Measurements from ENCODE around the gene MTCH1. TPM values are rescaled to one million over a fixed set of nuclear protein-coding genes. Genes with fewer than 3 reads are reported as not detected.

Gene MTCH1
- polyA plus RNA-seq (2012; ENCODE audit: insufficient read depth, insufficient read length, low read depth), result 205 TPM

- 0 out of 2 replicates have a peak, but pooled peaks cover 2% of the 10 kb centered on the region for H3K36me3 ChIP-seq
- no peaks in the 10 kb centered on the region for H3K27me3 ChIP-seq
- DNase-seq, result peak; percentile 92
- no peak for TF ChIP-seq CTCF (IDR thresholded peaks at IDR 0.05; ENCODE audit: low read depth, low read length)
- H3K4me3 ChIP-seq (ENCODE audit: low read depth, low read length), result peak within 1 kb of the TSS; percentile 70
- H3K4me1 ChIP-seq, result peaks cover 3% of the 10 kb centered on the region
- H3K9me3 ChIP-seq, result no peaks in the 10 kb centered on the region
These were observed at the start of gene MTCH1 for GRCh38 chr6:36985808-36986703. TSS of gene MTCH1 (minus strand) at chr6:36986196. CDS start at chr6:36986173, 23 bp downstream.

GRCh38 chr6:37033819-37034795 lies 48.1 kb upstream of the MTCH1 start:
- Histone ChIP-seq H3K4me3 (ENCODE audit: low read depth, low read length) (no peak overlapping the region), H3K9me3 (peaks cover 5% of the 10 kb centered on the region; the same call in 1 of the 2 replicates), H3K4me1 (no peaks in the 10 kb centered on the region), H3K36me3 (no peaks in the 10 kb centered on the region), H3K27me3 (no peaks in the 10 kb centered on the region)
- no peak for TF ChIP-seq CTCF (IDR thresholded peaks at IDR 0.05; ENCODE audit: low read depth, low read length)
- no peak for DNase-seq

- Histone ChIP-seq H3K4me3 (ENCODE audit: low read depth, low read length) (no peak overlapping the region), H3K36me3 (no peaks in the 10 kb centered on the region), H3K9me3 (peaks cover 5% of the 10 kb centered on the region; the same call in 1 of the 2 replicates), H3K4me1 (no peaks in the 10 kb centered on the region), H3K27me3 (no peaks in the 10 kb centered on the region)
- no peak for DNase-seq
- TF ChIP-seq CTCF (IDR thresholded peaks at IDR 0.05; ENCODE audit: low read depth, low read length), result no peak
These were observed 47.3 kb upstream of the MTCH1 start for GRCh38 chr6:37033255-37033654.

- Histone ChIP-seq H3K9me3 (peaks cover 5% of the 10 kb centered on the region; the same call in 1 of the 2 replicates), H3K36me3 (no peaks in the 10 kb centered on the region), H3K4me3 (ENCODE audit: low read depth, low read length) (no peak overlapping the region), H3K4me1 (no peaks in the 10 kb centered on the region), H3K27me3 (no peaks in the 10 kb centered on the region)
- no peak for TF ChIP-seq CTCF (IDR thresholded peaks at IDR 0.05; ENCODE audit: low read depth, low read length)
- DNase-seq, result no peak
These were observed 46.2 kb upstream of the MTCH1 start for GRCh38 chr6:37032239-37032638.

- H3K4me1 ChIP-seq, result no peaks in the 10 kb centered on the region
- H3K4me3 ChIP-seq (ENCODE audit: low read depth, low read length), result no peak overlapping the region
- H3K36me3 ChIP-seq, result no peaks in the 10 kb centered on the region
- peaks cover 5% of the 10 kb centered on the region; the same call in 1 of the 2 replicates for H3K9me3 ChIP-seq
- no peak for DNase-seq
- no peak for TF ChIP-seq CTCF (IDR thresholded peaks at IDR 0.05; ENCODE audit: low read depth, low read length)
- no peaks in the 10 kb centered on the region for H3K27me3 ChIP-seq
These were observed 44.6 kb upstream of the MTCH1 start for GRCh38 chr6:37030599-37030998.

Data from BE2C (cell line).